GM23338 (cell line): ENCODE results near the gene S100A5.

Experiments used
- EZH2 ChIP-seq: fragments of 200-600 bp; sonication (generic); IDR thresholded peaks from one replicate; pipeline ENCODE4 v1.8.0; 2017; ENCODE audit warnings: antibody characterized with exemption, mild to moderate bottlenecking, low read depth; ENCODE audit not compliant: unreplicated experiment
- EZH2phosphoT487 ChIP-seq: fragments of 200-600 bp; sonication (generic); IDR thresholded peaks from one replicate; pipeline ENCODE4 v1.8.1; 2018; ENCODE audit warnings: antibody characterized with exemption; ENCODE audit not compliant: unreplicated experiment
- POLR2AphosphoS5 ChIP-seq: IDR thresholded peaks from 2 replicates; pipeline ENCODE4 v1.6.1; 2016; ENCODE audit warnings: antibody characterized with exemption, low read depth
- TF ChIP-seq, protein P1 (sequence below), 2 experiments: fragments of 200-600 bp in 1 of 2; sonication (generic) in 1 of 2; conservative IDR thresholded peaks; 2 replicates each; pipeline versions ENCODE4 v1.5.1 to v1.6.1; 2016 to 2017; ENCODE audit warnings: antibody characterized with exemption in 2 of 2, low read depth in 2 of 2, mild to moderate bottlenecking in 2 of 2, moderate library complexity in 1 of 2

DNA sequence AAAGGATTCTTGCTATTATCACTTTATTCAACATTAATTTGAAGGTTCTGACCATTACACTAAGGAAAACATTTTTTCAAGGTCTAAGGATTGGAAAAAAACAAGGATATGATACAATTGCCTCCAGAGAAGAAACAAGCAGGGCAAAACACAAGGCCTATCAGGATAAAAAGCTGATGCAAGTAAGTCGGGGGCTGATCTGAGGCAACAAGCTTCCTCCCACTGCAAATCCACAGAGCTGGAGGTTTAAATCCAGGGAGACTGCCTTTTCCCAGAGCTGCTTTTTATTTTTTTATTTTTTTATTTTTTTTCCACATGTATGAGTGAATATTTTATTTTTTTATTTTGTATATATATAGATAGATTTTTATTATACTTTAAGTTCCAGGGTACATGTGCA, 44.3 kb upstream of the S100A5 start:
- TF ChIP-seq, protein P1, sequence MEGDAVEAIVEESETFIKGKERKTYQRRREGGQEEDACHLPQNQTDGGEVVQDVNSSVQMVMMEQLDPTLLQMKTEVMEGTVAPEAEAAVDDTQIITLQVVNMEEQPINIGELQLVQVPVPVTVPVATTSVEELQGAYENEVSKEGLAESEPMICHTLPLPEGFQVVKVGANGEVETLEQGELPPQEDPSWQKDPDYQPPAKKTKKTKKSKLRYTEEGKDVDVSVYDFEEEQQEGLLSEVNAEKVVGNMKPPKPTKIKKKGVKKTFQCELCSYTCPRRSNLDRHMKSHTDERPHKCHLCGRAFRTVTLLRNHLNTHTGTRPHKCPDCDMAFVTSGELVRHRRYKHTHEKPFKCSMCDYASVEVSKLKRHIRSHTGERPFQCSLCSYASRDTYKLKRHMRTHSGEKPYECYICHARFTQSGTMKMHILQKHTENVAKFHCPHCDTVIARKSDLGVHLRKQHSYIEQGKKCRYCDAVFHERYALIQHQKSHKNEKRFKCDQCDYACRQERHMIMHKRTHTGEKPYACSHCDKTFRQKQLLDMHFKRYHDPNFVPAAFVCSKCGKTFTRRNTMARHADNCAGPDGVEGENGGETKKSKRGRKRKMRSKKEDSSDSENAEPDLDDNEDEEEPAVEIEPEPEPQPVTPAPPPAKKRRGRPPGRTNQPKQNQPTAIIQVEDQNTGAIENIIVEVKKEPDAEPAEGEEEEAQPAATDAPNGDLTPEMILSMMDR (conservative IDR thresholded peaks at IDR 0.05; ENCODE audit: low read depth in 2 of 2) = no peak
- TF ChIP-seq EZH2 (no peak), POLR2AphosphoS5 (no peak), EZH2phosphoT487 (no peak)
